Ishikawa (cell line): ENCODE measurements around the gene SLC9A4.

Source experiments
- CEBPB ChIP-seq: IDR thresholded peaks from 2 replicates; pipeline ENCODE4 v1.6.1; 2012
- EGR1 ChIP-seq: IDR thresholded peaks from 2 replicates; pipeline ENCODE4 v1.6.1; 2012
- EP300 ChIP-seq: IDR thresholded peaks from 2 replicates; pipeline ENCODE4 v1.6.1; 2012; ENCODE audit warnings: borderline replicate concordance
- NFIC ChIP-seq: IDR thresholded peaks from 2 replicates; pipeline ENCODE4 v1.6.1; 2012
- TAF1 ChIP-seq: IDR thresholded peaks from 2 replicates; pipeline ENCODE4 v1.6.1; 2012; ENCODE audit warnings: low read depth, mild to moderate bottlenecking
- TEAD4 ChIP-seq: IDR thresholded peaks from 2 replicates; pipeline ENCODE4 v1.6.1; 2012
- YY1 ChIP-seq: IDR thresholded peaks from 2 replicates; pipeline ENCODE4 v1.6.1; 2012; ENCODE audit warnings: low read depth
- TF ChIP-seq, protein P1 (sequence below): IDR thresholded peaks from 2 replicates; pipeline ENCODE4 v1.6.1; 2012
- TF ChIP-seq, protein P2 (sequence below): IDR thresholded peaks from 2 replicates; pipeline ENCODE4 v1.6.1; 2012; ENCODE audit warnings: low read depth, mild to moderate bottlenecking

DNA sequence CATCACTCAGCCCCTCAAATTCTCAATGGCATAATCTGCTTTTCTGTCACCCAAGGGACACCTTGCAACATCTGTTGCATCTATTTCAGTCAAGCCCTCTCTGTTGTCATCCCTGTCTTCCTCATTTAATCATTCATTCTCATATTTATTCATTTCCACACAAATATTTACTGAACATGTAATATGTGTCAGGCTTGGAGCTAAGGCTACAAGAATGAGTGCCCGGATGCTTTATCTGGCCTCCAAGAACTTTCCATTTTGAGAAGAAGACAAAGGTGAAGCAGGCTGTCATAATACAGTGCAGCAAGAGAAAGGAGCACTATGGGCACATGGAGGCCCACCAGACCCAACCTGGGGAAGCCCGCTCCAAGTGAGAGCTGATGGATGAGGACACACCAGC is 34.4 kb upstream of the SLC9A4 start:
- no peak for TF ChIP-seq YY1
- TF ChIP-seq, protein P1, sequence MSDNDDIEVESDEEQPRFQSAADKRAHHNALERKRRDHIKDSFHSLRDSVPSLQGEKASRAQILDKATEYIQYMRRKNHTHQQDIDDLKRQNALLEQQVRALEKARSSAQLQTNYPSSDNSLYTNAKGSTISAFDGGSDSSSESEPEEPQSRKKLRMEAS, result no peak
- no peak for TF ChIP-seq TAF1
- no peak for TF ChIP-seq TEAD4
- TF ChIP-seq EGR1, result no peak
- no peak for TF ChIP-seq CEBPB
- no peak for TF ChIP-seq EP300
- TF ChIP-seq, protein P2, sequence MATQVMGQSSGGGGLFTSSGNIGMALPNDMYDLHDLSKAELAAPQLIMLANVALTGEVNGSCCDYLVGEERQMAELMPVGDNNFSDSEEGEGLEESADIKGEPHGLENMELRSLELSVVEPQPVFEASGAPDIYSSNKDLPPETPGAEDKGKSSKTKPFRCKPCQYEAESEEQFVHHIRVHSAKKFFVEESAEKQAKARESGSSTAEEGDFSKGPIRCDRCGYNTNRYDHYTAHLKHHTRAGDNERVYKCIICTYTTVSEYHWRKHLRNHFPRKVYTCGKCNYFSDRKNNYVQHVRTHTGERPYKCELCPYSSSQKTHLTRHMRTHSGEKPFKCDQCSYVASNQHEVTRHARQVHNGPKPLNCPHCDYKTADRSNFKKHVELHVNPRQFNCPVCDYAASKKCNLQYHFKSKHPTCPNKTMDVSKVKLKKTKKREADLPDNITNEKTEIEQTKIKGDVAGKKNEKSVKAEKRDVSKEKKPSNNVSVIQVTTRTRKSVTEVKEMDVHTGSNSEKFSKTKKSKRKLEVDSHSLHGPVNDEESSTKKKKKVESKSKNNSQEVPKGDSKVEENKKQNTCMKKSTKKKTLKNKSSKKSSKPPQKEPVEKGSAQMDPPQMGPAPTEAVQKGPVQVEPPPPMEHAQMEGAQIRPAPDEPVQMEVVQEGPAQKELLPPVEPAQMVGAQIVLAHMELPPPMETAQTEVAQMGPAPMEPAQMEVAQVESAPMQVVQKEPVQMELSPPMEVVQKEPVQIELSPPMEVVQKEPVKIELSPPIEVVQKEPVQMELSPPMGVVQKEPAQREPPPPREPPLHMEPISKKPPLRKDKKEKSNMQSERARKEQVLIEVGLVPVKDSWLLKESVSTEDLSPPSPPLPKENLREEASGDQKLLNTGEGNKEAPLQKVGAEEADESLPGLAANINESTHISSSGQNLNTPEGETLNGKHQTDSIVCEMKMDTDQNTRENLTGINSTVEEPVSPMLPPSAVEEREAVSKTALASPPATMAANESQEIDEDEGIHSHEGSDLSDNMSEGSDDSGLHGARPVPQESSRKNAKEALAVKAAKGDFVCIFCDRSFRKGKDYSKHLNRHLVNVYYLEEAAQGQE, result no peak
- no peak for TF ChIP-seq NFIC
